K562 (cell line): Measurements from ENCODE around the gene SLC39A13. TPM values are rescaled to one million over a fixed set of nuclear protein-coding genes. Genes with fewer than 3 reads are reported as not detected.

Experiments used
- ARNT ChIP-seq, 2 experiments: fragments of 450-650 bp; IDR thresholded peaks; 2 replicates each; pipeline ENCODE4 v1.6.1; 2016; ENCODE audit warnings: mild to moderate bottlenecking in 1 of 2
- ASH1L ChIP-seq: fragments of 450-650 bp; IDR thresholded peaks from 2 replicates; pipeline ENCODE4 v1.6.1; 2018; ENCODE audit warnings: borderline replicate concordance, mild to moderate bottlenecking, low read depth; ENCODE audit not compliant: partially characterized antibody
- BRF2 ChIP-seq: IDR thresholded peaks from 3 replicates; pipeline ENCODE4 v1.6.1; 2011; ENCODE audit warnings: borderline replicate concordance, mild to moderate bottlenecking; ENCODE audit not compliant: insufficient read length, insufficient read depth
- DIDO1 ChIP-seq: fragments of 450-650 bp; IDR thresholded peaks from 2 replicates; pipeline ENCODE4 v1.6.1; 2016; ENCODE audit warnings: low read depth, missing biosample characterization, missing genetic modification characterization
- ETV1 ChIP-seq: fragments of 450-650 bp; conservative IDR thresholded peaks from 2 replicates; pipeline ENCODE4 v1.6.1; 2016; ENCODE audit warnings: missing genetic modification characterization, control low read depth, low read depth, missing compliant biosample characterization
- ETV6 ChIP-seq, 3 experiments: fragments of 150-350 bp in 1 of 3; sonication (generic) in 1 of 3; formaldehyde crosslinking in 1 of 3; IDR thresholded peaks; 2 replicates each; pipeline versions ENCODE4 v1.6.1 to v1.8.0; 2014 to 2022; ENCODE audit warnings: borderline replicate concordance in 2 of 3, low read depth in 2 of 3, antibody characterized with exemption in 1 of 3, low read length in 1 of 3, mild to moderate bottlenecking in 1 of 3, missing genetic modification reagents in 1 of 3
- HLTF ChIP-seq: fragments of 450-650 bp; IDR thresholded peaks from 2 replicates; pipeline ENCODE4 v1.6.1; 2016
- KLF13 ChIP-seq: fragments of 450-650 bp; IDR thresholded peaks from 2 replicates; pipeline ENCODE4 v1.6.1; 2016; ENCODE audit warnings: missing genetic modification characterization, low read depth, mild to moderate bottlenecking, missing compliant biosample characterization, moderate library complexity, borderline replicate concordance
- MIER1 ChIP-seq: fragments of 450-650 bp; IDR thresholded peaks from 2 replicates; pipeline ENCODE4 v1.6.1; 2016; ENCODE audit warnings: antibody characterized with exemption, mild to moderate bottlenecking, low read depth
- POLR2AphosphoS2 ChIP-seq: IDR thresholded peaks from 2 replicates; pipeline ENCODE4 v1.6.1; 2012; ENCODE audit warnings: low read length, improper control_type of control experiment
- PRPF4 ChIP-seq: fragments of 200-400 bp; formaldehyde crosslinking; IDR thresholded peaks from one replicate; pipeline ENCODE4 v1.6.1; 2017; ENCODE audit warnings: low read length, low read depth, mild to moderate bottlenecking; ENCODE audit not compliant: insufficient read depth, poor library complexity, severe bottlenecking
- RBM39 ChIP-seq: fragments of 200-400 bp; formaldehyde crosslinking; optimal IDR thresholded peaks from 2 replicates; pipeline ENCODE3; 2018; ENCODE audit warnings: low read depth, low read length
- THRAP3 ChIP-seq: fragments of 450-650 bp; IDR thresholded peaks from 2 replicates; pipeline ENCODE4 v1.6.1; 2016; ENCODE audit warnings: mild to moderate bottlenecking, inconsistent platforms, borderline replicate concordance
- USF1 ChIP-seq: sonication (generic); formaldehyde crosslinking; IDR thresholded peaks from 2 replicates; pipeline ENCODE4 v1.9.0; 2022; ENCODE audit warnings: mild to moderate bottlenecking, missing genetic modification reagents
- XRCC4 ChIP-seq: IDR thresholded peaks from one replicate; pipeline ENCODE4 v1.6.1; 2011; ENCODE audit not compliant: insufficient read depth, insufficient read length; ENCODE audit errors: extremely low read depth
- ZBTB43 ChIP-seq: sonication (generic); formaldehyde crosslinking; IDR thresholded peaks from 2 replicates; pipeline ENCODE4 v1.8.0; 2023; ENCODE audit warnings: mild to moderate bottlenecking, missing genetic modification reagents
- ZNF316 ChIP-seq: fragments of 450-650 bp; IDR thresholded peaks from 2 replicates; pipeline ENCODE4 v1.6.1; 2016
- ZNF695 ChIP-seq: fragments of 450-650 bp; formaldehyde crosslinking; IDR thresholded peaks from 2 replicates; pipeline ENCODE4 v1.4.0; 2020; ENCODE audit warnings: mild to moderate bottlenecking, moderate library complexity
- polyA plus RNA-seq, 8 experiments: library from polyadenylated mRNA; depleted of rRNA in 4 of 8; stranded (reverse) in 5 of 8; unstranded in 3 of 8; fragments of >200 nt; fragmentation: Nextera tagmentation in 2 of 8; fragmentation: Illumina TruSeq in 1 of 8; extraction: Ambion mirVana in 2 of 8; extraction: Trizol in 1 of 8; gene quantifications; 2 replicates each; pipeline versions ENCODE4 v1.2.1 to v1.2.3, GENCODE V29; 2011 to 2014; ENCODE audit warnings: inconsistent platforms in 1 of 8, missing spikeins in 1 of 8
- total RNA-seq, 7 experiments: library from RNA; depleted of rRNA in 6 of 7; stranded (reverse); fragments of >200 nt in 6 of 7; fragmentation: Illumina TruSeq in 2 of 7; extraction: Trizol in 2 of 7; gene quantifications; 2 replicates each; pipeline versions ENCODE4 v1.2.1 to v1.2.3, GENCODE V29; 2011 to 2021; ENCODE audit warnings: low replicate concordance in 1 of 7
- TF ChIP-seq, protein P1 (sequence below): fragments of 450-650 bp; IDR thresholded peaks from 2 replicates; pipeline ENCODE4 v1.6.1; 2017; ENCODE audit warnings: antibody characterized with exemption, mild to moderate bottlenecking

Gene SLC39A13
- total and polyA plus RNA-seq, 9 of the 15 experiments (the other 6 are each of a cell fraction or from before 2014, with no cell fraction given): 0.17 to 15.9 (median 3.2) TPM

- peak; percentile 80; the same call in 1 of the 2 replicates for TF ChIP-seq ZBTB43 (CRISPR knock-in tag)
- TF ChIP-seq XRCC4: no peak
- TF ChIP-seq ZNF695 (CRISPR knock-in tag): no peak
- TF ChIP-seq POLR2AphosphoS2: no peak
- no peak for TF ChIP-seq ASH1L
- TF ChIP-seq, protein P1, sequence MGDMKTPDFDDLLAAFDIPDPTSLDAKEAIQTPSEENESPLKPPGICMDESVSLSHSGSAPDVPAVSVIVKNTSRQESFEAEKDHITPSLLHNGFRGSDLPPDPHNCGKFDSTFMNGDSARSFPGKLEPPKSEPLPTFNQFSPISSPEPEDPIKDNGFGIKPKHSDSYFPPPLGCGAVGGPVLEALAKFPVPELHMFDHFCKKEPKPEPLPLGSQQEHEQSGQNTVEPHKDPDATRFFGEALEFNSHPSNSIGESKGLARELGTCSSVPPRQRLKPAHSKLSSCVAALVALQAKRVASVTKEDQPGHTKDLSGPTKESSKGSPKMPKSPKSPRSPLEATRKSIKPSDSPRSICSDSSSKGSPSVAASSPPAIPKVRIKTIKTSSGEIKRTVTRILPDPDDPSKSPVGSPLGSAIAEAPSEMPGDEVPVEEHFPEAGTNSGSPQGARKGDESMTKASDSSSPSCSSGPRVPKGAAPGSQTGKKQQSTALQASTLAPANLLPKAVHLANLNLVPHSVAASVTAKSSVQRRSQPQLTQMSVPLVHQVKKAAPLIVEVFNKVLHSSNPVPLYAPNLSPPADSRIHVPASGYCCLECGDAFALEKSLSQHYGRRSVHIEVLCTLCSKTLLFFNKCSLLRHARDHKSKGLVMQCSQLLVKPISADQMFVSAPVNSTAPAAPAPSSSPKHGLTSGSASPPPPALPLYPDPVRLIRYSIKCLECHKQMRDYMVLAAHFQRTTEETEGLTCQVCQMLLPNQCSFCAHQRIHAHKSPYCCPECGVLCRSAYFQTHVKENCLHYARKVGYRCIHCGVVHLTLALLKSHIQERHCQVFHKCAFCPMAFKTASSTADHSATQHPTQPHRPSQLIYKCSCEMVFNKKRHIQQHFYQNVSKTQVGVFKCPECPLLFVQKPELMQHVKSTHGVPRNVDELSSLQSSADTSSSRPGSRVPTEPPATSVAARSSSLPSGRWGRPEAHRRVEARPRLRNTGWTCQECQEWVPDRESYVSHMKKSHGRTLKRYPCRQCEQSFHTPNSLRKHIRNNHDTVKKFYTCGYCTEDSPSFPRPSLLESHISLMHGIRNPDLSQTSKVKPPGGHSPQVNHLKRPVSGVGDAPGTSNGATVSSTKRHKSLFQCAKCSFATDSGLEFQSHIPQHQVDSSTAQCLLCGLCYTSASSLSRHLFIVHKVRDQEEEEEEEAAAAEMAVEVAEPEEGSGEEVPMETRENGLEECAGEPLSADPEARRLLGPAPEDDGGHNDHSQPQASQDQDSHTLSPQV: peak; percentile 84
- peak; percentile 92 for TF ChIP-seq KLF13
- no peak for TF ChIP-seq RBM39
- TF ChIP-seq THRAP3: no peak
- TF ChIP-seq PRPF4: peak; percentile 45
- peak; percentile 76 for TF ChIP-seq ZNF316
- TF ChIP-seq MIER1: no peak
- no peak; the same call in 1 of the 2 replicates for TF ChIP-seq HLTF
- no peak for TF ChIP-seq BRF2
- no peak for TF ChIP-seq ARNT (IDR thresholded peaks at IDR 0.05)
- peak; percentile 83 for TF ChIP-seq ETV1 (tag)
- peak; percentile 12 to 65; a peak in 1 of 4 replicates for TF ChIP-seq ETV6 (IDR thresholded peaks at IDR 0.05; ENCODE audit: borderline replicate concordance in 1 of 2, low read depth in 2 of 2, low read length in 1 of 2)
- TF ChIP-seq ETV6 (CRISPR knock-in tag; IDR thresholded peaks at IDR 0.05; ENCODE audit: borderline replicate concordance): 0 out of 2 replicates have a peak, but pooled peaks have one; percentile 52
- no peak for TF ChIP-seq USF1 (CRISPR knock-in tag)
- TF ChIP-seq DIDO1 (tag): no peak
Measured at GRCh38 chr11:47407746-47408590, at the start of gene SLC39A13 (continued).
